Kidney epithelial cell (primary cell): ENCODE results near the gene TARP. TPM values are rescaled to one million over a fixed set of nuclear protein-coding genes. Genes with fewer than 3 reads are reported as not detected.

Source experiments
- DNase-seq: peaks from one replicate; pipeline ENCODE4 v3.0.0-alpha.2; 2010; ENCODE audit warnings: low read depth
- H3K27me3 ChIP-seq: 2 replicates; pipeline ENCODE4 v1.6.0; 2011; ENCODE audit warnings: low read length; ENCODE audit not compliant: control insufficient read depth, insufficient read depth
- H3K36me3 ChIP-seq: 2 replicates; pipeline ENCODE4 v1.5.1; 2011; ENCODE audit warnings: low read length; ENCODE audit not compliant: control insufficient read depth, insufficient read depth
- H3K4me3 ChIP-seq: 2 replicates; pipeline ENCODE4 v1.5.1; 2011; ENCODE audit warnings: low read depth, mild to moderate bottlenecking, control low read depth, low read length
- total RNA-seq: library from RNA; depleted of rRNA; stranded (reverse); fragments of >200 nt; gene quantifications from 2 replicates; pipeline ENCODE4 v1.2.3, GENCODE V29; 2015
- TF ChIP-seq, protein P1 (sequence below): IDR thresholded peaks from 2 replicates; pipeline ENCODE4 v1.5.1; 2011; ENCODE audit warnings: mild to moderate bottlenecking, moderate library complexity, low read length, control low read depth, inconsistent platforms; ENCODE audit not compliant: insufficient read depth, poor library complexity, severe bottlenecking

Gene TARP

DNA sequence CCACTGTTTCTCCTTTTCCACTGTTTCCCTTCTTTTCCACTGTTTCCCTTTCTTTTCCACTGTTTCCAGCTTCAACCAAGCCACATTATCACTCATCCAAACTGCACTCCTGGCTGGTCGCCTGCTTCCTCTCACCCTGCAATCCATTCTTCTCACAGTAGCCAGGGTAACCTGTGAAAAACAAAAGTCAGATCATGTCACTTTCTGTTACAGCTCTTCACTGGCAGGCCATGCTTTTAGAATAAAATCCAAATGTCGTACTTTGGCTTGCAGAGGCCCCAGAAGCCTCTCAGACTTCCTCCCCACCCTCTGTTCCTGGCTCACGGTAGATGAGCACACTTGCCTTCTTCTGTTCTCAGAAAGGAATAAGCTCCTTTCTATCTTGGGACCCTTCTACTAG, 61.5 kb downstream of the TARP start:
- H3K27me3 ChIP-seq = no peaks in the 10 kb centered on the region
- TF ChIP-seq, protein P1, sequence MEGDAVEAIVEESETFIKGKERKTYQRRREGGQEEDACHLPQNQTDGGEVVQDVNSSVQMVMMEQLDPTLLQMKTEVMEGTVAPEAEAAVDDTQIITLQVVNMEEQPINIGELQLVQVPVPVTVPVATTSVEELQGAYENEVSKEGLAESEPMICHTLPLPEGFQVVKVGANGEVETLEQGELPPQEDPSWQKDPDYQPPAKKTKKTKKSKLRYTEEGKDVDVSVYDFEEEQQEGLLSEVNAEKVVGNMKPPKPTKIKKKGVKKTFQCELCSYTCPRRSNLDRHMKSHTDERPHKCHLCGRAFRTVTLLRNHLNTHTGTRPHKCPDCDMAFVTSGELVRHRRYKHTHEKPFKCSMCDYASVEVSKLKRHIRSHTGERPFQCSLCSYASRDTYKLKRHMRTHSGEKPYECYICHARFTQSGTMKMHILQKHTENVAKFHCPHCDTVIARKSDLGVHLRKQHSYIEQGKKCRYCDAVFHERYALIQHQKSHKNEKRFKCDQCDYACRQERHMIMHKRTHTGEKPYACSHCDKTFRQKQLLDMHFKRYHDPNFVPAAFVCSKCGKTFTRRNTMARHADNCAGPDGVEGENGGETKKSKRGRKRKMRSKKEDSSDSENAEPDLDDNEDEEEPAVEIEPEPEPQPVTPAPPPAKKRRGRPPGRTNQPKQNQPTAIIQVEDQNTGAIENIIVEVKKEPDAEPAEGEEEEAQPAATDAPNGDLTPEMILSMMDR = no peak
- H3K36me3 ChIP-seq = peaks cover 2% of the 10 kb centered on the region
- no peak for DNase-seq
- H3K4me3 ChIP-seq = no peak overlapping the region

DNA sequence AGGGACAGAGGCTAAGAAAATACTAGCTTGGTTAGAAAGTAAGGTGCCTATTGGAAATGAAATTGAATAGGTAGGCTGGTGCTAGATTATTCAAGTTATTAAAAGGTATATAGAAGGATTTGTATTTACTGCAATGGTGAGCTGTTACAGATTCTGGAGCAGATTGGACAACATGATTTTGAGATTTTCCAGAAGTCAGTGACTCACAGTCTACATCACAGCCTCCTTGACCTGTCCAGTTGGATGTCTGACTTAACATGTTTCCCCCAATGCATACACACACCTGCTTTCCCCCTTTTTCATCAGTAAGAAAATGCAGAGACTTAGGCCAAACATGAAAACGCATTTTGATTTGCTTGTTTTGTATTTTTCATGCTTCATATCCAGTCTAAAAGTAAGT, 62.0 kb downstream of the TARP start:
- no peak for DNase-seq
- Histone ChIP-seq H3K27me3 (no peaks in the 10 kb centered on the region), H3K36me3 (peaks cover 2% of the 10 kb centered on the region), H3K4me3 (no peak overlapping the region)
- TF ChIP-seq, protein P1 = no peak

Other genes with a start within 250 kb of the TARP start
- gene STARD3NL, start 95.4 kb downstream of the TARP start, total RNA-seq = 66.8 and 68.7 TPM in 2 replicates